Omental fat pad (tissue), 4 donors: Measurements from ENCODE around the gene CIROP. TPM values are rescaled to one million over a fixed set of nuclear protein-coding genes. Genes with fewer than 3 reads are reported as not detected.
"Not testable (repeated sequence)": the region's sequence is repeated elsewhere in the genome, so short reads cannot be mapped to it uniquely, and the experiment has no call there.

Source experiments
- ATAC-seq: fragments of 150-250 bp; one replicate; pipeline ENCODE4 v1.9.1; 2016; ENCODE audit warnings: mild to moderate bottlenecking, moderate library complexity; ENCODE audit not compliant: low FRiP score
- DNase-seq: peaks from one replicate; pipeline ENCODE4 v3.0.0-alpha.2; 2019; ENCODE audit warnings: low spot score
- CTCF ChIP-seq, 3 donors: fragments of 450-650 bp; IDR thresholded peaks; one replicate each; pipeline ENCODE4 v1.5.1; 2016 to 2017; ENCODE audit warnings: antibody characterized with exemption in 3 of 3, mild to moderate bottlenecking in 3 of 3, moderate library complexity in 2 of 3
- total RNA-seq, 4 donors: library from RNA; depleted of rRNA; stranded (reverse); fragments of >200 nt; gene quantifications; one replicate each; pipeline ENCODE4 v1.1.0, GENCODE V29; 2016

The CIROP gene
- total RNA-seq, 4 donors from 2014 or later: 0.25 TPM; not detected in 3

GRCh38 chr14:23109769-23110168 is 5.0 kb upstream of the CIROP start:
- no peak for TF ChIP-seq CTCF (IDR thresholded peaks at IDR 0.05)
- DNase-seq: no peak
- ATAC-seq: no peak

GRCh38 chr14:23108169-23108568 is 3.4 kb upstream of the CIROP start:
- ATAC-seq, DNase-seq: not testable (repeated sequence)

GRCh38 chr14:23107620-23108019 is 2.8 kb upstream of the CIROP start:
- not testable (repeated sequence) for DNase-seq, ATAC-seq

GRCh38 chr14:23106747-23107045 is 1.9 kb upstream of the CIROP start:
- DNase-seq: no peak
- no peak for TF ChIP-seq CTCF (IDR thresholded peaks at IDR 0.05)
- ATAC-seq: no peak

GRCh38 chr14:23105348-23105824 is 597 bp upstream of the CIROP start:
- ATAC-seq (no peak), DNase-seq (no peak)

GRCh38 chr14:23104070-23104590 is 659 bp downstream of the CIROP start:
- no peak for ATAC-seq
- TF ChIP-seq CTCF (IDR thresholded peaks at IDR 0.05): no peak
- DNase-seq: no peak

More at GRCh38 chr14:23105348-23105824, 597 bp upstream of the CIROP start:
- no peak for TF ChIP-seq CTCF (IDR thresholded peaks at IDR 0.05)

- ATAC-seq (no peak), DNase-seq (no peak)
- no peak for TF ChIP-seq CTCF (IDR thresholded peaks at IDR 0.05)
Measured at GRCh38 chr14:23103581-23103980, 1.2 kb downstream of the CIROP start.

GRCh38 chr14:23102801-23103200 is 2.0 kb downstream of the CIROP start:
- no peak for TF ChIP-seq CTCF (IDR thresholded peaks at IDR 0.05)
- ATAC-seq (no peak), DNase-seq (no peak)
